H9 (cell line): ENCODE results near the gene ELFN2. TPM values are rescaled to one million over a fixed set of nuclear protein-coding genes. Genes with fewer than 3 reads are reported as not detected.

Source experiments
- DNase-seq: peaks from one replicate; pipeline ENCODE4 v3.0.0-alpha.2; 2017
- H2AFZ ChIP-seq: one replicate; pipeline ENCODE4 v1.6.1; 2013; ENCODE audit warnings: mild to moderate bottlenecking, low read length, control low read depth, moderate library complexity
- H2AK5ac ChIP-seq: 2 replicates; pipeline ENCODE4 v1.6.1; 2013; ENCODE audit warnings: low read length, control low read depth, mixed read lengths; ENCODE audit not compliant: insufficient read length
- H2BK120ac ChIP-seq: one replicate; pipeline ENCODE4 v1.6.1; 2013; ENCODE audit warnings: low read depth, mild to moderate bottlenecking, low read length, control low read depth, inconsistent platforms; ENCODE audit not compliant: poor library complexity, severe bottlenecking
- H2BK12ac ChIP-seq: 2 replicates; pipeline ENCODE4 v1.6.1; 2013; ENCODE audit warnings: low read length, control low read depth, mixed read lengths, low read depth; ENCODE audit not compliant: insufficient read length
- H2BK15ac ChIP-seq: 2 replicates; pipeline ENCODE4 v1.6.1; 2013; ENCODE audit warnings: low read depth, low read length, control low read depth
- H2BK20ac ChIP-seq: one replicate; pipeline ENCODE4 v1.6.1; 2013; ENCODE audit warnings: low read depth, mild to moderate bottlenecking, low read length, control low read depth, inconsistent platforms; ENCODE audit not compliant: poor library complexity, severe bottlenecking
- H2BK5ac ChIP-seq: 2 replicates; pipeline ENCODE4 v1.6.1; 2013; ENCODE audit warnings: low read length, control low read depth, mixed read lengths; ENCODE audit not compliant: insufficient read length
- H3K14ac ChIP-seq: 2 replicates; pipeline ENCODE4 v1.6.1; 2013; ENCODE audit warnings: low read length, control low read depth; ENCODE audit not compliant: insufficient read depth
- H3K18ac ChIP-seq: 2 replicates; pipeline ENCODE4 v1.6.1; 2013; ENCODE audit warnings: low read depth, mild to moderate bottlenecking, mixed read lengths, low read length, control low read depth; ENCODE audit not compliant: insufficient read length
- H3K23ac ChIP-seq: 2 replicates; pipeline ENCODE4 v1.6.1; 2013; ENCODE audit warnings: low read length, control low read depth, mixed read lengths, low read depth; ENCODE audit not compliant: insufficient read length
- H3K23me2 ChIP-seq: 2 replicates; pipeline ENCODE4 v1.6.1; 2013; ENCODE audit warnings: low read depth, mild to moderate bottlenecking, mixed read lengths, low read length, control low read depth; ENCODE audit not compliant: insufficient read length, poor library complexity, severe bottlenecking
- H3K27ac ChIP-seq: 2 replicates; pipeline ENCODE4 v1.5.1; 2013; ENCODE audit warnings: low read length, control low read depth, mixed read lengths, low read depth; ENCODE audit not compliant: insufficient read length
- H3K27me3 ChIP-seq: 2 replicates; pipeline ENCODE4 v1.6.1; 2013; ENCODE audit warnings: low read length, control low read depth, inconsistent platforms; ENCODE audit not compliant: insufficient read depth
- H3K4ac ChIP-seq: 2 replicates; pipeline ENCODE4 v1.6.1; 2013; ENCODE audit warnings: low read depth, mild to moderate bottlenecking, control low read depth, inconsistent platforms, low read length, moderate library complexity
- H3K4me1 ChIP-seq: 2 replicates; pipeline ENCODE4 v1.6.1; 2013; ENCODE audit warnings: low read length, control low read depth, inconsistent platforms; ENCODE audit not compliant: insufficient read depth
- H3K4me2 ChIP-seq: 2 replicates; pipeline ENCODE4 v1.6.1; 2013; ENCODE audit warnings: low read length, control low read depth, mixed read lengths; ENCODE audit not compliant: insufficient read length, insufficient read depth
- H3K56ac ChIP-seq: 2 replicates; pipeline ENCODE4 v1.6.1; 2013; ENCODE audit warnings: low read depth, mild to moderate bottlenecking, mixed read lengths, low read length, control low read depth; ENCODE audit not compliant: insufficient read length
- H3K79me1 ChIP-seq: 2 replicates; pipeline ENCODE4 v1.6.1; 2013; ENCODE audit warnings: low read depth, mild to moderate bottlenecking, moderate library complexity, low read length, control low read depth, inconsistent platforms; ENCODE audit not compliant: insufficient read depth, poor library complexity, severe bottlenecking
- H3K79me2 ChIP-seq: 2 replicates; pipeline ENCODE4 v1.6.1; 2013; ENCODE audit warnings: low read length, control low read depth, inconsistent platforms; ENCODE audit not compliant: insufficient read depth
- H3K9ac ChIP-seq: 2 replicates; pipeline ENCODE4 v1.6.1; 2013; ENCODE audit warnings: low read length, control low read depth, mixed read lengths; ENCODE audit not compliant: insufficient read length; ENCODE audit errors: extremely low read depth
- H3K9me3 ChIP-seq: one replicate; pipeline ENCODE4 v1.6.1; 2013; ENCODE audit warnings: low read depth, low read length, inconsistent platforms; ENCODE audit not compliant: control insufficient read depth
- H3T11ph ChIP-seq: one replicate; pipeline ENCODE4 v1.6.1; 2013; ENCODE audit warnings: mild to moderate bottlenecking, low read length, control low read depth, inconsistent platforms
- H4K20me1 ChIP-seq: one replicate; pipeline ENCODE4 v1.6.1; 2013; ENCODE audit not compliant: control insufficient read depth, insufficient read length, insufficient read depth
- H4K5ac ChIP-seq: 2 replicates; pipeline ENCODE4 v1.6.1; 2013; ENCODE audit warnings: low read depth, mild to moderate bottlenecking, mixed read lengths, low read length, control low read depth; ENCODE audit not compliant: insufficient read length
- H4K8ac ChIP-seq: replicated peaks from 2 replicates; pipeline ENCODE4 v1.6.1; 2013; ENCODE audit warnings: low read length, control low read depth, mixed read lengths, low read depth; ENCODE audit not compliant: insufficient read length
- H4K91ac ChIP-seq: 2 replicates; pipeline ENCODE4 v1.6.1; 2013; ENCODE audit warnings: low read depth, mild to moderate bottlenecking, moderate library complexity, mixed read lengths, low read length, control low read depth; ENCODE audit not compliant: insufficient read length
- H3K27ac Mint-ChIP-seq, 3 experiments: 2 replicates in 2 of 3; 3 replicates in 1 of 3; pipeline ENCODE4 v1.8.0; 2020 to 2021; ENCODE audit warnings: mixed read lengths in 3 of 3, mild to moderate bottlenecking in 1 of 3, moderate library complexity in 1 of 3
- H3K27me3 Mint-ChIP-seq: 2 replicates; pipeline ENCODE4 v1.8.0; 2021; ENCODE audit warnings: low read depth, mild to moderate bottlenecking, moderate library complexity, mixed read lengths
- H3K36me3 Mint-ChIP-seq, 3 experiments: 2 replicates in 2 of 3; 3 replicates in 1 of 3; pipeline ENCODE4 v1.8.0; 2020 to 2021; ENCODE audit warnings: low read depth in 3 of 3, mixed read lengths in 3 of 3; ENCODE audit not compliant: insufficient read depth in 1 of 3
- H3K4me1 Mint-ChIP-seq, 2 experiments: 2 replicates each; pipeline ENCODE4 v1.8.0; 2020; ENCODE audit warnings: mixed read lengths in 2 of 2
- H3K4me3 Mint-ChIP-seq, 2 experiments: 2 replicates in 1 of 2; 3 replicates in 1 of 2; pipeline ENCODE4 v1.8.0; 2020 to 2021; ENCODE audit warnings: mild to moderate bottlenecking in 2 of 2, mixed read lengths in 2 of 2, moderate library complexity in 1 of 2
- H3K9me3 Mint-ChIP-seq, 2 experiments: 2 replicates in 1 of 2; 3 replicates in 1 of 2; pipeline ENCODE4 v1.8.0; 2020; ENCODE audit warnings: mild to moderate bottlenecking in 2 of 2, mixed read lengths in 2 of 2, moderate library complexity in 1 of 2
- WGBS: extraction: QIAGEN DNeasy Blood & Tissue Kit; methylation state at CpG from one replicate; pipeline ENCODE4 v1.1.7; 2013; ENCODE audit warnings: missing lambda C conversion rate, low lambda C conversion rate, mixed read lengths; ENCODE audit not compliant: insufficient read length; ENCODE audit errors: extremely low coverage; 5-methylcytosine and 5-hydroxymethylcytosine counted together
- total RNA-seq: library from RNA; stranded (reverse); gene quantifications from 2 replicates; pipeline ENCODE4 v1.2.1, GENCODE V29; 2021
- TF ChIP-seq, protein P1 (sequence below): fragments of 200-600 bp; sonication (generic); conservative IDR thresholded peaks from 3 replicates; pipeline ENCODE4 v1.8.0; 2021; ENCODE audit warnings: antibody characterized with exemption, mild to moderate bottlenecking

Gene ELFN2
- total RNA-seq, 1 experiment from 2014 or later = 0.70 TPM

DNA sequence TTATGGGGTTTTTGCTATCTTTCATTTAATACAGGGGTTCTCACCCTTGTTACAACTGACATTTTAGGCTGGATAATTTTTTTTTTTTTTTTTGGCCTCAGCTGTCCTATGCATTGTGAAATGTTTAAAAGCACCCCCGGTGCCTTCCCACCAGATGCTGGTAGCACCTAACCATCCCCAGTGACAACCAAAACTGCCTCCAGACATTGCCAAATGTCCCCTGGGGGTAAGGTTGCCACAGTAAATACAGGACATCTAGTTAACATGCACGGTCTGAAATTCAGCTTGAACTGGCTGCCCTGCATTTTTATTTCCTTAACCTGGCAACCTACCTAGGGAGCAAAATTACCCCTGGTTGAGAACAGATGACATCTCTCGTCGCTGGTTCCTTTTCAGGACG lies 72.6 kb downstream of the ELFN2 start:
- Histone ChIP-seq H3K4me1 (no peaks in the 10 kb centered on the region), H2BK20ac (no peak overlapping the region), H3K9me3 (no peaks in the 10 kb centered on the region), H3K79me2 (no peaks in the 10 kb centered on the region), H3K56ac (no peak overlapping the region), H3K4ac (no peak overlapping the region), H3K79me1 (no peaks in the 10 kb centered on the region), H3K23ac (no peak overlapping the region), H2AFZ (no peak overlapping the region), H2BK12ac (no peak overlapping the region), H2BK5ac (no peak overlapping the region), H3K27me3 (no peaks in the 10 kb centered on the region), H4K8ac (no peak overlapping the region), H2BK15ac (no peak overlapping the region), H3K27ac (no peak overlapping the region), H4K20me1 (no peaks in the 10 kb centered on the region), H3K9ac (no peak overlapping the region), H3K14ac (no peak overlapping the region), H4K5ac (no peak overlapping the region), H2BK120ac (no peak overlapping the region), H2AK5ac (no peak overlapping the region), H3K18ac (no peak overlapping the region), H3T11ph (no peak overlapping the region), H3K23me2 (no peaks in the 10 kb centered on the region), H4K91ac (no peak overlapping the region), H3K4me2 (no peak overlapping the region)
- peaks cover 14 to 38% of the 10 kb centered on the region in 2 experiments for H3K4me1 Mint-ChIP-seq
- no peak overlapping the region for H3K4me3 Mint-ChIP-seq
- no peak for DNase-seq
- no CpG with 5 or more reads among the region's 5 CpGs for WGBS
- no peak overlapping the region for H3K27ac Mint-ChIP-seq
- H3K27me3 Mint-ChIP-seq = peaks cover 37% of the 10 kb centered on the region
- H3K9me3 Mint-ChIP-seq = no peaks in the 10 kb centered on the region; a peak in 1 of 5 replicates
- H3K36me3 Mint-ChIP-seq = no peaks in the 10 kb centered on the region
- TF ChIP-seq, protein P1, sequence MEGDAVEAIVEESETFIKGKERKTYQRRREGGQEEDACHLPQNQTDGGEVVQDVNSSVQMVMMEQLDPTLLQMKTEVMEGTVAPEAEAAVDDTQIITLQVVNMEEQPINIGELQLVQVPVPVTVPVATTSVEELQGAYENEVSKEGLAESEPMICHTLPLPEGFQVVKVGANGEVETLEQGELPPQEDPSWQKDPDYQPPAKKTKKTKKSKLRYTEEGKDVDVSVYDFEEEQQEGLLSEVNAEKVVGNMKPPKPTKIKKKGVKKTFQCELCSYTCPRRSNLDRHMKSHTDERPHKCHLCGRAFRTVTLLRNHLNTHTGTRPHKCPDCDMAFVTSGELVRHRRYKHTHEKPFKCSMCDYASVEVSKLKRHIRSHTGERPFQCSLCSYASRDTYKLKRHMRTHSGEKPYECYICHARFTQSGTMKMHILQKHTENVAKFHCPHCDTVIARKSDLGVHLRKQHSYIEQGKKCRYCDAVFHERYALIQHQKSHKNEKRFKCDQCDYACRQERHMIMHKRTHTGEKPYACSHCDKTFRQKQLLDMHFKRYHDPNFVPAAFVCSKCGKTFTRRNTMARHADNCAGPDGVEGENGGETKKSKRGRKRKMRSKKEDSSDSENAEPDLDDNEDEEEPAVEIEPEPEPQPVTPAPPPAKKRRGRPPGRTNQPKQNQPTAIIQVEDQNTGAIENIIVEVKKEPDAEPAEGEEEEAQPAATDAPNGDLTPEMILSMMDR = no peak
